GM12875 (cell line): ENCODE data around the gene ZFAND2B.

Experiments used
- H3K4me3 ChIP-seq: one replicate; pipeline ENCODE4 v1.5.1; 2011; ENCODE audit warnings: low read depth, low read length, control low read depth
- CTCF ChIP-seq: IDR thresholded peaks from 2 replicates; pipeline ENCODE4 v1.5.1; 2011; ENCODE audit warnings: low read depth, mild to moderate bottlenecking, control low read depth, inconsistent platforms, low read length, moderate library complexity, borderline replicate concordance; ENCODE audit not compliant: insufficient read depth

Gene ZFAND2B

GRCh38 chr2:219228041-219228910 lies 21.7 kb downstream of the ZFAND2B start:
- H3K4me3 ChIP-seq, result peak overlapping the region; percentile 84
- TF ChIP-seq CTCF, result no peak

DNA sequence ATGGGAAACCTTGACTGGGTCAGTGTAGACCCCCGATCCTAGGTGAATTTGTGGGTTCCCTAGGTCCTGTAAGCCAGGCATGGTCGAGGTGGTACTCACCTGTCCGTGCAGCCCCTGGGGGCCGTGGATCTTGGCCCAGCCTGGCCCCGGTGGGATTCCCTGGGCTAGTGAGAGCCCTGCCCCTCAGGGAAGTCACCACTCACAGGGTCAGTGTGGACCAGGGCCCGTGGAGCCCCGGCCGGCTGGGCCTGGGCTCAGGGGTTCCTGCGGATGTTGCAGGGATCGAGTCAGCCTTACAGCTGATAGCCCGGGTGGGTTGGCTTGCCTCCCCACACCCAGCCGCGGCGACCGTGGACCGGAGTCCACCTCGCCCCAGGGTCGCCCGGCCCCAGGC lies 22.3 kb downstream of the ZFAND2B start:
- no peak for TF ChIP-seq CTCF
- peak overlapping the region; percentile 84 for H3K4me3 ChIP-seq

DNA sequence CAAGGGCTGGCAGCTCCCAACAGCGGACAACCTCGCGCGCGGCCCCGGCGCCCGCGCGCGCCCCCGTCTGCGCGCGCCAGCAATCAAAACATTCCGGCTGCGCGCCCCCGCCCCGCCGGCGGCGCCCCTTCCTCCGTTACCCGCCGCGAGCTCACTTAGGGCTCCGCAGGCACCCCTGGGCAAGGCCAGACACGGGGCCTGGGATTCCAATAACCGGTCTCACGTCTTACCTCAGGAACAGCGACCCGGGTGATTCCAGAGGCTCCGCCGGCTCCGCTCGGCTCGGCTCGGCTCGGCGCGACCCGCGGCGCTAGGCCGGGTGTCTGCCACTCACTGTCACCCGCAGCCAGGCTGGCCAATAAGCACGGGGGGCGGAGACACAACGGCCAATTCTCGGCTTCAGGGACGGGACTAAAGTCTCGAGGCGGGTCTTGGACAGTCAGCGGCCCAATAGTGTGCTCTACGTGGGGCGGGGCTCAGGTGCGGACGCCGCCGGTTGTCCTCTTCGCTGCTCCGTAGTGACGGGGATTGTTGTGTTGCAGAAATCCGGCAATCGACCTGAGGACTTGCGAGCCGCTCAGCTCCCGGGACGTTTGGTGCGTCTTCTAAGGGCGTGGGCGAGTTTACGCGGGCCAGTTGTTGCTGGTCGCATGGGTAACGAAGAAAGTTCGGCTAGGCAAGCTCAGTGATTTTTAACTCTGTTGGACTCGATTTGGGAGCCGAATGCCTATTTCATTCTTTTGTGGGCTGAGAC lies 22.9 kb downstream of the ZFAND2B start, which contains the start of the genes ANKZF1 and ATG9A:
Gene ANKZF1, plus strand, starts transcription at position 502 of the 754 bp plus-strand sequence. CDS start 452 bp downstream, outside the sequence.
Gene ATG9A, minus strand, starts transcription at position 332 of the 754 bp plus-strand sequence. CDS start 1,612 bp downstream, outside the sequence.
- H3K4me3 ChIP-seq, result peak within 1 kb of the TSS; percentile 84
- no peak for TF ChIP-seq CTCF

GRCh38 chr2:219230059-219230540 lies 23.5 kb downstream of the ZFAND2B start:
- no peak for TF ChIP-seq CTCF
- H3K4me3 ChIP-seq, result peak overlapping the region; percentile 84

- no peak for TF ChIP-seq CTCF
- H3K4me3 ChIP-seq, result no peak overlapping the region
These were observed 27.7 kb downstream of the ZFAND2B start for GRCh38 chr2:219234331-219234730.

DNA sequence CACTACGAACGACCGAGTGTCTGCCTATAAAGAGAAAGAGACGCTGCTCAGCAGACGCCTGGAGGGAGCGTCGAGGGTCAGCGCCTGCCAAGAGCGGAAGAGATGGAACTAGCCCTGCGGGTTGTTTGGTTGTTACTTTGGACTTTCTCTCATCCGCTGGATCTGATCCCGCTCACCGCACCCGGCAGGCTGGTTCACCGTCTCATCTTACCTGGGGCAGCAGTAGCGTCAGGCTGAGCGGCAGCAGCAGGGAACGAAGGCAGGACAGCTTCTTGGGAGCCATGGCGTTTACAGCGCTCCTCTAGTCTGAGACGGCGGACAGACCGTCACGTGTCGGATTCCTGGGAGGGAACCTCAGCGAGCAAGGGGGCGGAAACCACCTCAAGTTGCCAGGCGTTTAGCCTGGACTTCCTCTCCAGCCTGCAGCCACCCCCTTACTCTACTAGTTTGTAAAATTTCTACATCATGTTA lies 36.7 kb downstream of the ZFAND2B start:
- no peak for TF ChIP-seq CTCF
- H3K4me3 ChIP-seq, result no peak overlapping the region
